ENCODE measurements around the gene NEDD4. TPM values are rescaled to one million over a fixed set of nuclear protein-coding genes. Genes with fewer than 3 reads are reported as not detected.

Gene NEDD4
- total RNA-seq, 4 donors from 2014 or later, result 3.6 to 15.0 (median 14.4) TPM

DNA sequence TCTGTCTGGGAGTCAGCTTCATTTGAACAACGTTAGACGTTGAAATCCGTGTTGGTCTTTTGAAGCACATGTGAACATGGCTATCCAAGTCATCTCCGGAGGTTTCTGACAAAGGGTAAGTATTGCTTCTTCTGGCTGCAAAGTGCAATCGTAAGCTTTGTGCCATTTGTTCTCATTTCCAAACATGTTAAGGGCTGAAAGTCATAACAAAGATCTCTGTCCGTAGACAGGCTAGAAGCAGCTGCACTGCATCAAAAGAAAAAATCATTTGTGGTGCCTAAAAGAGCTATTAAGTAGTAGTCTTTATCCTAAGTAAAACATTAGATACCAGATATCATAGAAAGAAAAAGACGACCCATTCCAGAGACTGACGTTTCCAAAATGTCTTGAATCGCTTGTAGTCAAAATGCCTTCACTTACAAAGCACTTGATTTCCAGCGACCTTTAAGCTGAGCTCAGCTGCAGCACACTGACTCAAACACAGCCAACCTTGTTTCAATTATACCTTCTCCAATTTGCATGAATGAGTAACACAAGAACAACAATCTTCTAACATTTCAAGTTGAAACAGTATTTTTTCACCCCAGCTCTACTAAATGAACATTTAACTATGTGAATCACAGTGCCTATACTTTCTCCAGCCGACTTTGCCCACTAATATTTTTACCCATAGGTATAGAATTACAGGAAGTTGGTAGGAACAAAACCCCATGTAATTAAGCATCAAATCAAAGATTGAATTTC is 76.6 kb downstream of the NEDD4 start:
- Histone ChIP-seq H3K4me1 (peaks cover 0 to 14% (median 8%) of the 10 kb centered on the region in 4 donors), H3K27ac (peak overlapping the region in 2 of 4 donors; percentile 22 to 33), H3K27me3 (no peaks in the 10 kb centered on the region), H3K9me3 (no peaks in the 10 kb centered on the region), H3K36me3 (no peaks in the 10 kb centered on the region), H3K4me3 (no peak overlapping the region)
- DNase-seq, result no peak
- intact Hi-C loops (cut with DNase I; ENCODE audit: low total_unique reads), result no loop called here
- 55 to 74% methylated on average over 9 to 11 of the region's 11 CpGs for WGBS, 2 donors (ENCODE audit: low coverage in 1 of 2)
- in situ Hi-C loops (cut with MboI; ENCODE audit: low pct_ligation_motif_present in 1 of 4, low pct_unique_long_range_greater_than_20kb in 1 of 4, low sequenced_read_pairs in 3 of 4), result no loop called here
- TF ChIP-seq POLR2AphosphoS5 (IDR thresholded peaks at IDR 0.05), result no peak
- no peak for TF ChIP-seq POLR2A (IDR thresholded peaks at IDR 0.05)
- TF ChIP-seq EP300 (IDR thresholded peaks at IDR 0.05; ENCODE audit: low read depth), result no peak
- TF ChIP-seq, protein P1, sequence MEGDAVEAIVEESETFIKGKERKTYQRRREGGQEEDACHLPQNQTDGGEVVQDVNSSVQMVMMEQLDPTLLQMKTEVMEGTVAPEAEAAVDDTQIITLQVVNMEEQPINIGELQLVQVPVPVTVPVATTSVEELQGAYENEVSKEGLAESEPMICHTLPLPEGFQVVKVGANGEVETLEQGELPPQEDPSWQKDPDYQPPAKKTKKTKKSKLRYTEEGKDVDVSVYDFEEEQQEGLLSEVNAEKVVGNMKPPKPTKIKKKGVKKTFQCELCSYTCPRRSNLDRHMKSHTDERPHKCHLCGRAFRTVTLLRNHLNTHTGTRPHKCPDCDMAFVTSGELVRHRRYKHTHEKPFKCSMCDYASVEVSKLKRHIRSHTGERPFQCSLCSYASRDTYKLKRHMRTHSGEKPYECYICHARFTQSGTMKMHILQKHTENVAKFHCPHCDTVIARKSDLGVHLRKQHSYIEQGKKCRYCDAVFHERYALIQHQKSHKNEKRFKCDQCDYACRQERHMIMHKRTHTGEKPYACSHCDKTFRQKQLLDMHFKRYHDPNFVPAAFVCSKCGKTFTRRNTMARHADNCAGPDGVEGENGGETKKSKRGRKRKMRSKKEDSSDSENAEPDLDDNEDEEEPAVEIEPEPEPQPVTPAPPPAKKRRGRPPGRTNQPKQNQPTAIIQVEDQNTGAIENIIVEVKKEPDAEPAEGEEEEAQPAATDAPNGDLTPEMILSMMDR (IDR thresholded peaks at IDR 0.05), result no peak

DNA sequence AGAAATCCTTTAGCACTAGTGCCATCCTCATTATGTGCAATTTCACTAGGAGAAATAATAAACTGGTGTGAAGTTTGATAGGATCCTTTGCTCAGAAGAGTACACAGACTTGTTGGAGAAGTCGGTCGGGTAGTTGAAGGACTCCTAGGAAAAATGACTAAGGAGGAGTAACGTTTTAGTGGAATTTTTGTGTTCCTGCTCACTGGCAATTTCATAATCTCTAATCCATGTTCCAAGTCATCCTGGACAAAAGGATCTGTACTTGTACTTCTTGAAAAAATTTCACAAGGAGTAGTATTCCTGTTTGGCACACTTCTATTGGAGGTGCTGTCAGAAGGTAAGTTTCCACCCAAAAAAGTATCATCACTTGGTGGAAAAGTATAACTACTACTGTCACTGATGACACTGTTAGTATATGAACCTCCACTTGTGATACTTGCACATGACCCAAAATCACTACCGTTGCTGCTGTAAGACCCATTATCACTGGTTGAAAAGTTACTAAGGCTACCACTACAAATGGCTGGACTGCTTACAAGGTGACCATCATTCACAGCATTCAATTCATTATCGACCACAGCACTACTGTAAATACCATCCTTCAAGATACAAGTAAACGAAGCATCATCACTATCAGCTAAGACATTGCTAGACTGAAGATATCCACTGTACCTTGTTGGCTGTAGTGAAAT is 77.4 kb downstream of the NEDD4 start:
- H3K27ac ChIP-seq, result peak overlapping the region in 2 of 4 donors; percentile 22 to 33
- H3K9me3 ChIP-seq, result no peaks in the 10 kb centered on the region
- no peaks in the 10 kb centered on the region for H3K36me3 ChIP-seq
- no peak for DNase-seq
- 76 to 81% methylated on average over 5 to 6 of the region's 6 CpGs for WGBS, 2 donors (ENCODE audit: low coverage in 1 of 2)
- H3K4me3 ChIP-seq, result no peak overlapping the region
- no peaks in the 10 kb centered on the region for H3K27me3 ChIP-seq
- intact Hi-C loops (cut with DNase I; ENCODE audit: low total_unique reads), result no loop called here
- peaks cover 0 to 14% (median 8%) of the 10 kb centered on the region in 4 donors for H3K4me1 ChIP-seq
- in situ Hi-C loops (cut with MboI; ENCODE audit: low pct_ligation_motif_present in 1 of 4, low pct_unique_long_range_greater_than_20kb in 1 of 4, low sequenced_read_pairs in 3 of 4), result no loop called here
- no peak for TF ChIP-seq POLR2A (IDR thresholded peaks at IDR 0.05)
- no peak for TF ChIP-seq EP300 (IDR thresholded peaks at IDR 0.05; ENCODE audit: low read depth)
- TF ChIP-seq, protein P1 (IDR thresholded peaks at IDR 0.05), result no peak
- no peak for TF ChIP-seq POLR2AphosphoS5 (IDR thresholded peaks at IDR 0.05)

DNA sequence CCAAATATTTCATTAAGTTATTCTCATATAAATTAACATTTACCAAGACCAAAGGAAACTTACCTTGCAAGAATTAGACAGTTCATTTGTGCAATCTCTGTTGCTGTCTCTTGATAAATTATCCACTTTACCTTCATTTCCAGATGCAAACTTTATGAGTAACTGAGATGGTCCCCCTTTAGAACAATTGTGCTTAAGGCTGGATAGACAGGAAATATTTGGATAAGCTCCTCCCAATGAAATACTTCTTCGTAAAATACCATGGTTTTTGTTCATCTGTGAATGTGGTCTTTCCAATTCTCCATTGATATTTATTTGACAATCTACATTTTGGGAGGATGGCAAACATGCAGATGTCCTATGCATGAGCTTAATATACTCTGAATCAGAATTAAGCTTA is 78.2 kb downstream of the NEDD4 start:
- 90 to 100% methylated on average over 1 of the region's 1 CpG for WGBS, 2 donors (ENCODE audit: low coverage in 1 of 2)
- in situ Hi-C loops (cut with MboI; ENCODE audit: low pct_ligation_motif_present in 1 of 4, low pct_unique_long_range_greater_than_20kb in 1 of 4, low sequenced_read_pairs in 3 of 4), result no loop called here

DNA sequence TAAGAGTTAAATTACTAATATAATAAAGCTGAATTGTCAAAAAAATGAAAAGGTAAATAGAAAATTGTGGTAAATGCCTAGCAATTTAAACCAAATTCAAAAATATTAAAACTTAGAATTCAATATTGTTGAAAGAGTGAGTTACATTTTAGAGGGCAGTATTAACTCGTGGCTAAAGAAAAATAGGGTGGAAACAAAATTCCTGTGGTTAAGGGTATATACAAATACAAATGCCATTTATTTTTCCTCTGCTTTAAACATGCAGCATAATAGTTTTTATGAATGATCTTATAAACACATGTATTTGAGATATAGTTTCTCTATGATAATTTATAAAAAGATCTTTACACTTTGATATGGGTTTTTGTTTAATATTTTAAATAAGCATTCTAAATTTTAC is 79.0 kb downstream of the NEDD4 start:
- H3K27me3 ChIP-seq, result no peaks in the 10 kb centered on the region
- 54 to 71% methylated on average over 1 of the region's 1 CpG for WGBS, 2 donors (ENCODE audit: low coverage in 1 of 2)

More for the DNA sequence above, 78.2 kb downstream of the NEDD4 start:
- H3K4me3 ChIP-seq, result no peak overlapping the region
- H3K9me3 ChIP-seq, result no peaks in the 10 kb centered on the region
- H3K27ac ChIP-seq, result no peak overlapping the region
- TF ChIP-seq EP300 (IDR thresholded peaks at IDR 0.05; ENCODE audit: low read depth), result no peak
- TF ChIP-seq POLR2AphosphoS5 (IDR thresholded peaks at IDR 0.05), result no peak
- TF ChIP-seq, protein P1 (IDR thresholded peaks at IDR 0.05), result no peak
- no peak for TF ChIP-seq POLR2A (IDR thresholded peaks at IDR 0.05)
- H3K27me3 ChIP-seq, result no peaks in the 10 kb centered on the region
- H3K4me1 ChIP-seq, result peaks cover 0 to 14% (median 8%) of the 10 kb centered on the region in 4 donors
- no peak for DNase-seq
- H3K36me3 ChIP-seq, result no peaks in the 10 kb centered on the region
- intact Hi-C loops (cut with DNase I; ENCODE audit: low total_unique reads), result no loop called here

More for the DNA sequence above, 79.0 kb downstream of the NEDD4 start:
- H3K27ac ChIP-seq, result no peak overlapping the region
- no peaks in the 10 kb centered on the region for H3K36me3 ChIP-seq
- peaks cover 0 to 14% (median 8%) of the 10 kb centered on the region in 4 donors for H3K4me1 ChIP-seq
- in situ Hi-C loops (cut with MboI; ENCODE audit: low pct_ligation_motif_present in 1 of 4, low pct_unique_long_range_greater_than_20kb in 1 of 4, low sequenced_read_pairs in 3 of 4) (no loop called here), intact Hi-C loops (cut with DNase I; ENCODE audit: low total_unique reads) (no loop called here)
- no peak for TF ChIP-seq POLR2A (IDR thresholded peaks at IDR 0.05)
- no peak overlapping the region for H3K4me3 ChIP-seq
- no peaks in the 10 kb centered on the region for H3K9me3 ChIP-seq
- DNase-seq, result no peak
